Amniotic stem cell (primary cell): Measurements from ENCODE around the gene PRH1.

Source experiments
- DNase-seq: peaks from one replicate; lab custom pipeline; 2025; lab: John Stamatoyannopoulos, UW

PRH1 gene

GRCh38 chr12:10884086-10884725, at the start of gene PRH1:
TSS of gene PRH1 (minus strand) at chr12:10884255. CDS start at chr12:10884217, 38 bp downstream.
- DNase-seq, result no peak

- DNase-seq, result no peak
These were observed 44.8 kb upstream of the PRH1 start, which contains the start of gene PRH2 for GRCh38 chr12:10928746-10929286. TSS of gene PRH2 (plus strand) at chr12:10929236. CDS start at chr12:10929274, 38 bp downstream.

- DNase-seq, result no peak
These were observed 42.2 kb upstream of the PRH1 start for GRCh38 chr12:10926269-10926668.

- no peak for DNase-seq
These were observed 35.8 kb upstream of the PRH1 start for GRCh38 chr12:10919809-10920208.

DNA sequence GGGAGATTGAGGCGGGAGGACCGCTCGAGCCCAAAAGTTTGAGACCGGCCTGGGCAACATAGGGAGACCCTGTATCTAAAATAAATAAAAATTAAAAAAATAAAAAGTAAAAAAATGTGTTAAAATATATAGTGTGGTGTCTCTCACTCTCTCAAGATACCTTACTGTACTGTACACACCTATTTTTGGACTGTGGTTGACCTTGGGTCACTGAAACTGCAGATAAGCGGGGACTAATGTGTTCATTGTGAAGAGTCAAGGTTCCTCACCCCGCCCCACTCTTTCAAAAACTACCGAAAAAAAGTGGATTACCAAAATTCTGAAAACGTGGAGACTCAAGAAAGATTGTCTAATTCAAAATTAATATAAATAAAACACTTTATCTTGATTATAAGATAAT, 26.3 kb upstream of the PRH1 start:
- DNase-seq, result no peak

- DNase-seq, result no peak
These were observed 25.4 kb upstream of the PRH1 start, which contains the start of gene TAS2R13 for GRCh38 chr12:10909462-10909861. TSS of gene TAS2R13 (minus strand) at chr12:10909562. CDS start at chr12:10909298, 264 bp downstream.

DNA sequence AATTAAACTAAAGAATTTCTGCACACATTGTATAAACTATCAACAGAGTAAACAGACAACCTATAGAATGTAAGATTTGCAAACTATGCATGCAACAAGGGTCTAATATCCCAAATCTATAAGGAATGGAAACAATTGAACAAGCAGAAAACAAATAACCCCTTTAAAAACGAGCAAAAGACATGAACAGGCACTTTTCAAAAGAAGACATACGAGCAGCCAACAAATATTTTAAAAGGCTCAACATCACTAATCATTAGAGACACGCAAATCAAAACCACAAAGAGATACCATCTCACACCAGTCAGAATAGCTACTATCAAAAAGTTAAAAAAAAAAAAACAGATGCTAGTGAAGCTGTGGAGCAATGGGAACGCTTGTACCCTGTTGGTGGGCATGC, 20.6 kb upstream of the PRH1 start:
- DNase-seq, result no peak

DNA sequence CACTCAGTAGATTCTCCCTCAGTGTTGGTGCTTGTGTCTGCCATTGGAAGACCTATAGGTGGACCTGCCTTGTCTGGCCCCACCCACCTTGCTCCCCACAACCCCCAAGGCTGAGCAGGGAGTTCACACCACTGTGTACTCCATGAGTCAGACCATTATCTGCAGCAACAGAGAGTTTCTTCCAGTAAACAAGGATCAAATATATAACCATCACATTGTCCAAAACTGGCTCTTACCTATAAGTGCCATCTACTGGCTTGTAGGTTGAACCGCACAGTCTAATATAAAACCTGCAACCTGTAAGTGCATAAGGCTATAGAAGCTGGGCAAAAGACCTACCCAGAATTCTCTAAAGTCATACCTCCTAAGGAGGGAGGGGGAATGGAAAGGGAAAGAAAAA, 17.4 kb upstream of the PRH1 start:
- no peak for DNase-seq

GRCh38 chr12:10900972-10901371, 16.9 kb upstream of the PRH1 start:
- no peak for DNase-seq

GRCh38 chr12:10900530-10900929, 16.5 kb upstream of the PRH1 start:
- DNase-seq, result no peak

- no peak for DNase-seq
These were observed 12.8 kb upstream of the PRH1 start for GRCh38 chr12:10896854-10897253.

- no peak for DNase-seq
These were observed 7.9 kb upstream of the PRH1 start for GRCh38 chr12:10891937-10892336.

- no peak for DNase-seq
These were observed 5.2 kb upstream of the PRH1 start for GRCh38 chr12:10889226-10889625.

DNA sequence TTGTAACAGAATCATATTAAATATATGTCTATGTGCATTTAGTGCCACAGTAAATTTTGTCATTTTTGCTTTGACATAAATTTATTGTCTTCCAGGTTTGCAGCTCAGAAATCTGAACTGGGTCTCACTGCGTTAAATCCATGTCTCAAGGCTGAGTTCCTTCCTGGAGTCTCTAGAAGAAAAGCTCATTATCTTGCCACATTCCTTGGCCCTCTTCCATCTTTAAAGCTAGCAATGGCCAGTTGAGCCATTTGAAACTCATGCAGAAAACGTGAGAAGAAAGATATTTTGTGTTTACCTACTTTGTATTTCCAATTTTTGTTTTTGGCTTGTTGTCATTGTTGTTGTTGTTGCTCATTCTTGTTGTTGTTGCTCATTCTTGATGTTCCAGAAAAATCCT, 10.7 kb downstream of the PRH1 start:
- DNase-seq, result no peak

DNA sequence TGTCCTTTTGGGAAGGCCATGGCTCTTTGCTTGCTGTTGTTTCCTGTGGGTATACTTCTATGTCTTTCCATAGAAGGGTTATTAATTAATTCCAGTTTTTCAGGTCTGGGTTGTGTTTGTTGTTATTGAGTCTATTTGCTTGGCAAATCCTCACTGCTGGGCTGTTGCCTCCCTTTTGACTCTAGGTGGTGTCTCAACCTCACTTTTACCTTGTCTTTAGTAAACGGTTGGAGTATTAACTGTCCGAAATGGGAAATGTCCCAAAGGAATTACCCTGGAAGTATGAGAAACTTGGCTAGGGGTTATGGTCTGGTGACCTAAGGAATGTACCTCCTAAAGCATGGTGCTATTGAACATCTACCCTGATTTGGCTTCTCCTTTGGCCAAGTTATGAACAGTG, 16.7 kb downstream of the PRH1 start:
- DNase-seq, result no peak

DNA sequence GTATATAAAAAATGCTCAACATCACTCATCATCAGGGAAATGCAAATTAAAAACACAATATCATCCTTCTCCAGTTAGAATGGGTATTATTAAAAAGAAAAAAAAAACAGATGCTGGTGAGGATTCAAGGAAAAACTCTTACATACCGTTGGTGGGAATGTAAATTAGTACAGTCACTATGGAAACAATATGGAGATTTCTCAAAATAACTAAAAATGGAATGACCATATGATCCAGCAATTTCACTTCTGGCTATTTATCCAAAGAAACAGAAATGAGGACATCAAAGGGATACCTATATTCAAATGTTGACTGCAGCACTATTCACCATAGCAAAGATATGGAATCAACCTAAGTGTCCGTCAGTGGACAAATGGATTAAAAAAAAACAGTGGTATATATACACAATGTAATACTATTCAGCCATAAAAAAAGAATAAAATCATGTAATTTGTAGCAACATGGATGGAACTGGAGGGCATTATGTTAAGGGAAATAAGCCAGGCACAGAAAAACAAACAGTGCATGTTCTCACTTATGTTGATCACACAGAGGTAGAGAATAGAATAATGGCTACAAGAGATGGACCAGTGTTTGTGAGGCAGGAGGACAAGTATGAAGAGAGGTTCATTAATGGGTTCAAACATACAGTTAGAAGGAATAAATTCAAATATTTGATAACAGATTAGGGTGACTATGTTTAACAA, 20.4 kb downstream of the PRH1 start:
- DNase-seq, result no peak

DNA sequence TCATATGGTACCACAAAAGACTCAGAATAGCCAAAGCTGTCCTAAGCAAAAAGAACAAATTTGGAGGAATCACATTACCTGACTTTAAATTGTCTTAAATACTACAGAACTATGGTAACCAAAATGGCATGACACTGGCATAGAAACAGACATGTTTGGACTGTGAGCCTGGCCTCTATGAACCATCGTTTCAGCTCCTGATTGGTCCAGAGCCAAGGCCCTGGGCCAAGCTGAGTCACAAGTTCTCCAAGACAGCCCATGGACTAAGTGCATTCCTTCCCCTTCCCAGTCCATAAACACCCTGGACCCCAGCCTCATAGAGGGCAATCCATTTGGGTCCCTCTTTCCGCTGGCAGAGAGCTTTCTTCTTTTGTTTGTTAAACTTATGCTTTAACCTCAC, 22.7 kb downstream of the PRH1 start:
- no peak for DNase-seq

- no peak for DNase-seq
These were observed 28.2 kb downstream of the PRH1 start for GRCh38 chr12:10855807-10856206.

- DNase-seq, result no peak
These were observed 30.3 kb downstream of the PRH1 start for GRCh38 chr12:10853776-10854175.

GRCh38 chr12:10851243-10851858, 32.7 kb downstream of the PRH1 start:
- no peak for DNase-seq

GRCh38 chr12:10849425-10849878, 34.6 kb downstream of the PRH1 start, which contains the start of gene PRR4:
TSS of gene PRR4 (minus strand) at chr12:10849475. CDS start at chr12:10849437, 38 bp downstream.
- DNase-seq, result no peak

DNA sequence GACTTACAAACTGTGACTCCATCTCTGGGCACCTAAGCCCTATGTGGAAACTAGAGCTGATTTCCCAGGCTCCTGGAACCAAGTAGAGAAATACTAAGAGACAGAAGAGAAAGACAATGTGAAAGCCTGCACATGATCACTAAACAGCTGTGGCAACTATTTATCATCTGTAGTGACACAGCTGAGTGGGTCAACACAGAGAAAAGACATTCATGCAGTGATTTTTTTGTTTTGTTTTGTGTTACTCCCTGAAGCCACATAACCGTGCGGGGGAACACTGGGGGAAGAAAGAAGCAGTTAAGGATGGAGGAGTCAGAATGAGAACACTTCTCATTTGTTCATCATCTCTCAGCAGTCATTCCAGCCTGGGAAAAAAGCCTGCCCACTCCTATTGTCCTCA, 36.3 kb downstream of the PRH1 start:
- no peak for DNase-seq

- no peak for DNase-seq
These were observed 41.2 kb downstream of the PRH1 start for GRCh38 chr12:10842862-10843261.
